ENCODE results near the gene SZT2. TPM values are rescaled to one million over a fixed set of nuclear protein-coding genes. Genes with fewer than 3 reads are reported as not detected.
A peak's percentile ranks its signal among the peaks of the same experiment; 100 is the strongest.
"Not testable (repeated sequence)": the region's sequence is repeated elsewhere in the genome, so short reads cannot be mapped to it uniquely, and the experiment has no call there.

Gene SZT2
- total RNA-seq, 1 donor from 2014 or later, result 35.7 TPM

- peak; percentile 70 for DNase-seq (ENCODE audit: low spot score)
Measured at GRCh38 chr1:43446881-43447835, 57.5 kb downstream of the SZT2 start.

GRCh38 chr1:43447891-43448708, 58.4 kb downstream of the SZT2 start:
- DNase-seq (ENCODE audit: low spot score), result peak; percentile 71
- intact Hi-C loops (cut with DNase I), result no loop called here

More at GRCh38 chr1:43446881-43447835, 57.5 kb downstream of the SZT2 start:
- intact Hi-C loops (cut with DNase I), result no loop called here

DNA sequence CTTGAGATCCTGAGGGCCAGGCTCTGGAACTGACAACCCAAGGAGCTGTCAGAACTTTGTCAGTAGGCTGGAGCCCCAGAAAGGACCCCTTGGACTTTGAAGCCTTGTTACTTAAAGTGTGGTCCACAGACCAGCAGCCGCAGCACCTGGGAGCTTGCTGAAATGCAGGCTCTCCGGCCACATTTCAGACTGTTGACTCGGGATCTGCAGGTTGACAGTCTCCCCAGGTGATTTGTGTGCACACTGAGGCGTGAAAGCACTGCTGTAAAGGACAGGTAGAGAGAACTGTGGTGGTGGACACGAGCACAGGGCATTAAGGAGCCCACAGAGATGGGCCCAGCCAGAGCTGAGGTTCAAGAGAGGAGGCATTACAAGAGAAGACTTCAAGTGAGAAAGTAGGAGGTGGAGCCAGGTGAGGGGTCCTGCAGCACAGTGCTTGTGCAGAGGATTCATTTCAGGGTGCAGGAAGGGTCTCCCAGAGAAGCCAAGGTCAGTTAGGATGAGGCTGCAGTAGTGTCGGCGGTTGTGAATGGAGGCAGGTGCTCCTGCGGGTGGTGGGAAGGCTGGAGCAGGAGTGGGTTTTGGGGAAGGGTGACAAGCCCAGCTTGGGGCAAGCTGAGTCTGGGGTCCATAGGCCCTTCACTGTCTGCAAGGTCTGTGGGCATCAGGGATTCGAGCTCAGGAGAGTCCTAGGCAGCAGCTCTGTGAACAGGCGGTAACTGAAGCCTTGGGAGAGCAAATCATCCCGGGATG, 59.4 kb downstream of the SZT2 start:
- intact Hi-C loops (cut with DNase I), result no loop called here
- DNase-seq (ENCODE audit: low spot score), result peak; percentile 60

DNA sequence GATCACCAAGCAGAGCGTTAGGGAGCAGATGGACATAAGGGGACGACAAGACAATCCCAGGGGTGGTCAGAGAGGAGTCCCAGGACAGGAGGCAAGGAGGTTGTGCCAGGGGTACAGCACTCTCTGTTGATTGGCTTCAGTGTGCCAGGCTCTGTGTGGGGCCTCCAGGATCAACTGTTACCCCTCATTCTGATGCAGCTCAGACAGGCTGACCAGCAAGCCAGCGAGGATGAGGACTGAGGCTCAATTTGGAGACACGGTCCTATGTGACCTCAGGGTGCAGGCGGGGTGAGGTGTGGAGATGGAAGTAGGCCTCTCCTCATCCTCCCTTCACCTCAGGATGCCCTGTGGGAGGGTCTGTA, 60.0 kb downstream of the SZT2 start:
- intact Hi-C loops (cut with DNase I), result loop anchor here (5.0 kb wide), 1 partner anchor 82 kb away; the partner anchor contains the start of gene ELOVL1
- DNase-seq (ENCODE audit: low spot score), result peak; percentile 44

DNA sequence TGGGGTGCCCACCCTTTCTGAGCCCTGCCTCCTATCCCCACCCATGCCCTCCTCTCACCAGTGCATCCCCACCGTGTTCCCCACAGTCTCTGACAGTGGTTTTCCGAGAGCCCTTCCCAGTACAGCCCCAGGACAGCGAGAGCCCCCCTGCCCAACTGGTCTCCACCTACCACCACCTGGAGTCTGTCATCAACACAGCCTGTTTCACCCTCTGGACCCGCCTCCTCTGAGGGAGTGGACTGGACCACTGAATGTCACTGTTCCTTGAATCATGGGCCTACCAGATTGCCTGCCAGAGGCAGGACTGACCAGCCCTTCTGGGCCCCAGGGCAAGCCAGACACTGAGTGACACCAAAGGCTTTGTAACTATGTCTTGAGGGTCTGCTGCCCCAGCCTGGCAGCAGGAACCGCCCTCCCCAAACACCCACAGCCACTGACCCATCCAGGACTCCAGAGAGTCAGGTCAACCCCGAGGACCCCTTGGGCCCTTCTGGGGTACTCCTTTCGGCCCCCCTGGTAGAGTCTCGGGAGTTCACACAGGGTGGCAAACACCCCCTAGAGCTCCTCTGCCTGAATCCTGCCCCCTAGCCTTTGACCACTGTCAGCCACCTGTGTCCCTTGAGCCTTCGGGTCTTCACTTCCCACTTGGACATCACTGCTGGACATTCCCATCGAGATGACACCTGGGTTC, 60.7 kb downstream of the SZT2 start:
- intact Hi-C loops (cut with DNase I), result loop anchor here (5.0 kb wide), 1 partner anchor 83 kb away; the partner anchor contains the start of gene ELOVL1
- DNase-seq (ENCODE audit: low spot score), result peak; percentile 71

- intact Hi-C loops (cut with DNase I), result loop anchor here (5.0 kb wide), 1 partner anchor 84 kb away; the partner anchor contains the start of gene ELOVL1
- DNase-seq (ENCODE audit: low spot score), result peak; percentile 43
Measured at GRCh38 chr1:43451157-43451591, 61.5 kb downstream of the SZT2 start.

DNA sequence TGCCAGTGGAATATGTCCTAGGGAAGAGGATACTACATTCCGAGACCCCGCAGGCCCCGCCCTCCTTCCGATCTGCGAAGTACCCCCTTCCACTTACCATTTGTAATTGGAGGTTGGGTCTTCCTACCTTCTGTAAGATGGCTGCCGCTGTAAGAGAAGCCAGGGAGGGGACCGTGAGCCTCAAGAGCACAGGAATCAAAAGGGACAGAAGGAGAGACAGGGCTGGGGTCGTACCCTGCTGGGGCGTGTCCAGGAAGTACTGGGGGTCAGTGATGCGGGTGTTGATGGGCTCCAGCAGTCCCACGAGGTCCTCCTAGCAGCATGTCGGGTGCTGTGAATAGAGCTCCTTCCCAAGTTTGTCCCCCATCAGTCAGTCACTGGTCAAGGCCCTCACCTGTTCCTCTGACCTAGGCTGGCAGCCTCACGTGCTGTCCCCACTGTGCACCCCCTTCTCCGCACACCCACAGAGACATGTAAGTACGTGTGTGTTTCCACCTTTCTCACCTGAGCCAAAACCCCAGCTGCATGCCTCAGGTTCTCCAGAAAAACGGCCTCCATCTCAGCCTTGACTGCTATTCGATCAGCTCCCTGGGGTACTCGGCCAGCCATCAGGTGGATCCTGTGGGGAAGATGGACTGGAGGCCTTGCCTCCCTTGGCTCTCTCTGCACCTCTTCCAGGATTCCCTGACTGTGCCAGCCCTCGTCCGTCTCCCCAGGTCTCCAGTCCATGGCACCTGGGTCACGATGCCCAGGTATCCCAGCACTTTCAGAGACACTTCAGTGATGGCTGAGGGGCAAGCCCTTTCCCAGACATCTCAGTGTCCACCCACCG, 62.2 kb downstream of the SZT2 start:
- DNase-seq (ENCODE audit: low spot score), result peak; percentile 74
- intact Hi-C loops (cut with DNase I), result loop anchor here (5.0 kb wide), 1 partner anchor 85 kb away; the partner anchor contains the start of gene ELOVL1

GRCh38 chr1:43452789-43453441, 63.2 kb downstream of the SZT2 start:
- intact Hi-C loops (cut with DNase I), result loop anchor here (5.0 kb wide), 1 partner anchor 86 kb away; the partner anchor contains the start of gene ELOVL1
- peak; percentile 65 for DNase-seq (ENCODE audit: low spot score)

DNA sequence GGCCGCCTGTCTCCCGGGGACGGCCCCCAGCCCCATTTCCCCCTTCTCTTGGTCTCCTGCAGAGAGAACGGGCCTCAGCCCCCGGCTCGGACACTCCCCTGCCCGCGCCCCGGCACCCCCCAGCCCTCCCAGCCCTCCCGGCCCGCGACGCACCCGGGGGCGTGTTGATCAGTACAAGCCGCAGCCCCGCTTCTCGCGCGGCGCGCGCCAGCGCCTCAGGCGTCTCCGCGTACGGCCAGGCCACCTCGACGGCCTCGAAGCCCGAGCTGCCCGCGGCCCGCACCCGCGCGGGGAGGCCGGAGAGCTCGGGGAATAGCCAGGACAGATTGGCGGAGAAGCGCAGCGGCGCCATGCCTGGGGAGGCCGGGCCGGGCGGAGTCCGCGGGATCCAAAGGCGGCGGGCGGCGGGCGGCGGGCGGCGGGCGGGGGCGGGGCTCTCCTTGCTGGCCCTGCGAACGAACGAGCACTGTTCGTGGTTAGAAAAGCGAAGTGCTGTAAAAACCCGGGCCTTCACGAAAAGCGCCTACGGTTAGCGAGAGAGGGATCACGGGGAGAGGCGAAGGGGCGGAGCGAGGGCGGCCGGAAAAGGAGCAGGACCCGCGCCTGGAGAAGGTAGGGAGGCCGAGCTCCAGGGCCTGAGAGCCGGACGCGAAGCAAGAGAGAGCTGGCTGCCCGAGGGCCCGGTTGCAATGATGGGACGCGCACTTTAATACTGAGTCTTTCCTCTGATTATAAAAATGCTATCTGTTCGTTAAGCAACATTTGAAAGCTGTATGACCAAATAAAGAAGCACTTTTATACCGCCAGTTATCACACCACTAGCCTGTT, 64.0 kb downstream of the SZT2 start, which contains the start of gene HYI:
HYI (minus strand) TSS at position 490 of the 828 bp plus-strand sequence; CDS start at position 352, 138 bp downstream.
- intact Hi-C loops (cut with DNase I), result loop anchor here (5.0 kb wide), 1 partner anchor 86 kb away; the partner anchor contains the start of gene ELOVL1
- DNase-seq (ENCODE audit: low spot score), result peak; percentile 90

DNA sequence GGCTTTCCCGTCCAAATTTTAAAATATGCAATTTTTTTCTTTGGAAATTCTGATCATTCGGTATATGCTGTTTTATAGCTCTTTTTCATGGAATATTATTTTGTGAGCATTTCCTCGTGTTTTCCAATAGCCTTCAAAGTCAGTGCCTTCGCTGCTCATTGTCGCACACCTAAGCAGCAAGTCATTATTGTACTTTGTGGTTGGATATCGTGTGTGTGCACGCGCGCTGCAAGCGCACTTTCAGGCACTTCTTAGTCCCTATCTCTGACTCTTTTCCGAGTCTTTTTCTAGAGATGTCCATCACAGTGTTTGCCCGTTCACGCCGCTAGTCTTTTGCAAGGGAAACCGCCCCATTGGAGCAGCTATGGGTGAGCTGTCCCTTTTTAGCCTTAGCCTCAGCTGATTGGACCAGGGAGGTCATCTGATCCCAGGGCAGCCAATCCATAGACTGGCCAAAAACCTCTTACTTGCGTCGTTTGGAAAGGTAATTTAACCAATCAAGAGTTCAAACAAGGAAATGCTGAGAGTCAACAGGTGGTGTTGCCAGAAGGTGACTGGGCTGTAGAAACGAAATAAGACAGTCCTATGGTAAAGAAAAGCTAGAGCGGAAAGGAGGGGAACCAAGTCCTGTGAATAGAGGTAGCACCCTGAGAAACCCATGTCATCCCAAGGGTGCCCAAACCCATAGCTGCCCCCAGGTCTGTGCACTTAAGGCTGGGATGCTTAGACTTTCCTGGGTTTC, 64.7 kb downstream of the SZT2 start:
- peak; percentile 86 for DNase-seq (ENCODE audit: low spot score)
- intact Hi-C loops (cut with DNase I), result loop anchor here (5.0 kb wide), 1 partner anchor 87 kb away; the partner anchor contains the start of gene ELOVL1

GRCh38 chr1:43455213-43455889, 65.7 kb downstream of the SZT2 start:
- DNase-seq (ENCODE audit: low spot score), result no peak
- intact Hi-C loops (cut with DNase I), result no loop called here

DNA sequence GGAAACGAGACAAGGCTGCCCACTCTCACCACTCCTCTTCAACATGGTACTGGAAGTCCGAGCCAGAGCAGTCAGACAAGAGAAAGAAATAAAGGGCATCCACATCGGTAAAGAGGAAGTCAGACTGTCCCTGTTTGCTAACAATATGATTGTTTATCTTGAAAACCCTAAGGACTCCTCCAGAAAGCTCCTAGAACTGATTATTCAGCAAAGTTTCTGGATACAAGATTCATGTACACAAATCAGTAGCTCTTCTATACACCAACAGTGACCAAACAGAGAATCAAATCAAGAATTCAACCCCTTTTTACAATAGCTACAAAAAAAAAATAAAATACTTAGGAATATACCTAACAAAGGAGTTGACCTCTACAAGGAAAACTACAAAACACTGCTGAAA, 68.7 kb downstream of the SZT2 start:
- intact Hi-C loops (cut with DNase I); DNase-seq (ENCODE audit: low spot score): not testable (repeated sequence)

DNA sequence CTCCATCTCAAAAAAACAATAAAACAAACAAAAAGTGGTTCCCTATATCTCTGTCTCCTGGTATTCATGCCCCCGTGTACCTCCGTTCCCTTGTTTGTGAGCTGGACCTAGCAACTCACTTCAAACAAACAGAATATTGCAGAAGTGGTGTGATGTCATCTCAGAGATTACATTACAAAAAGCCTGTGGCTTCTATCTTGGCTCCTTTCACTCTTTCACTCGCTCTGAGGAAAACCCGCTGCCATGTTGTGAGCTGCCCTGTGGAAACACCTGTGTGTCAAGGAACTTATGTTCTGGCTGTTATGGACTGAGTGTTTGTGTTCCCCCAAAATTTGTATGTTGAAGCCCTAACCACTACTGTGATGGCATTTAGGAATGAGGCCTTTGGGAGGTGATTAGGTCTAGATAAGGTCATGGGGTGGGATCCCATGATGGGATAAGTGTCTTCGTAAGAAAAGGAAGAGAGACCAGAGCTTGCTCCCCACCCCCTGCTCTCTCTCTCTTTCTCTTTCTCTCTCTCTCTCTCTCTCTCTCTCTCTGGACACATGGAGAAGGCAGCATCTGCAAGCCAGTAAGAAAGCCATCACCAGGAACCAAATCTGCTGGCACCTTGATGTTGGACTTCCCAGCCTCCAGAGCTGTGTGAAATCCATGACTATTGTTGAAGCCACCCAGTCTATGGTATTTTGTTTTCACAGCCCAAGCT, 71.4 kb downstream of the SZT2 start:
- intact Hi-C loops (cut with DNase I), result no loop called here

DNA sequence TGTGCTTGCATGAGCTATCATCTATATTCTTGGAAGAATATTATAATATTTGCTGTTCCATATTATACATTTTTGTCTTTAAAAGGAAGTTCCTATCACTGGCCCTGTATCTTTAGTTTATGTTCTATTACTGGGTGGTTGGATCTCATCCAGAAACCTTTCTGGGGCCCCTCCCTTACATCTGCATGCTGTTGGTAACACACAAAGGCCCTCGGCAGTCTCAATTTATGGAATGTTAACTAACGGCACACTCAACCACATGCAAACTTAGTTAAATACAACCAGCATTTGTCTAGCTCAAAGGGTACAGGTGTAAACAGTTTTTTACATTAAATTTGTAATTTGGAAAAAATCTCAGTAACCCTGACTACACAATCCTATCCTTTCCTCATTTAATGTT, 73.8 kb downstream of the SZT2 start:
- no peak for DNase-seq (ENCODE audit: low spot score)
- intact Hi-C loops (cut with DNase I), result no loop called here

More for the DNA sequence above, 71.4 kb downstream of the SZT2 start:
- no peak for DNase-seq (ENCODE audit: low spot score)

Measured in cardiac septum (tissue), 1 donor.